Pons (tissue), 1 donor: ENCODE measurements around the gene DZIP3.

Experiments used
- DNase-seq: peaks from one replicate; pipeline ENCODE4 v3.0.0-alpha.2; 2016; ENCODE audit warnings: low spot score

DZIP3 gene, protein sequence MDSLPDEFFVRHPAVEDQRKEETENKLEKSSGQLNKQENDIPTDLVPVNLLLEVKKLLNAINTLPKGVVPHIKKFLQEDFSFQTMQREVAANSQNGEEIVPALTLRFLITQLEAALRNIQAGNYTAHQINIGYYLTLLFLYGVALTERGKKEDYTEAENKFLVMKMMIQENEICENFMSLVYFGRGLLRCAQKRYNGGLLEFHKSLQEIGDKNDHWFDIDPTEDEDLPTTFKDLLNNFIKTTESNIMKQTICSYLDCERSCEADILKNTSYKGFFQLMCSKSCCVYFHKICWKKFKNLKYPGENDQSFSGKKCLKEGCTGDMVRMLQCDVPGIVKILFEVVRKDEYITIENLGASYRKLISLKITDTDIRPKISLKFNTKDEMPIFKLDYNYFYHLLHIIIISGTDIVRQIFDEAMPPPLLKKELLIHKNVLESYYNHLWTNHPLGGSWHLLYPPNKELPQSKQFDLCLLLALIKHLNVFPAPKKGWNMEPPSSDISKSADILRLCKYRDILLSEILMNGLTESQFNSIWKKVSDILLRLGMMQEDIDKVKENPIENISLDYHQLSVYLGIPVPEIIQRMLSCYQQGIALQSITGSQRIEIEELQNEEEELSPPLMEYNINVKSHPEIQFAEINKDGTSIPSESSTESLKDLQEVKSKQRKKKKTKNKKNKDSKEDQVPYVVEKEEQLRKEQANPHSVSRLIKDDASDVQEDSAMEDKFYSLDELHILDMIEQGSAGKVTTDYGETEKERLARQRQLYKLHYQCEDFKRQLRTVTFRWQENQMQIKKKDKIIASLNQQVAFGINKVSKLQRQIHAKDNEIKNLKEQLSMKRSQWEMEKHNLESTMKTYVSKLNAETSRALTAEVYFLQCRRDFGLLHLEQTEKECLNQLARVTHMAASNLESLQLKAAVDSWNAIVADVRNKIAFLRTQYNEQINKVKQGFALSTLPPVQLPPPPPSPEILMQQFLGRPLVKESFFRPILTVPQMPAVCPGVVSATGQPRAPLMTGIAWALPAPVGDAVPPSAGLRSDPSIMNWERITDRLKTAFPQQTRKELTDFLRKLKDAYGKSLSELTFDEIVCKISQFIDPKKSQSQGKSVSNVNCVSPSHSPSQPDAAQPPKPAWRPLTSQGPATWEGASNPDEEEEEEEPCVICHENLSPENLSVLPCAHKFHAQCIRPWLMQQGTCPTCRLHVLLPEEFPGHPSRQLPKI

DNA sequence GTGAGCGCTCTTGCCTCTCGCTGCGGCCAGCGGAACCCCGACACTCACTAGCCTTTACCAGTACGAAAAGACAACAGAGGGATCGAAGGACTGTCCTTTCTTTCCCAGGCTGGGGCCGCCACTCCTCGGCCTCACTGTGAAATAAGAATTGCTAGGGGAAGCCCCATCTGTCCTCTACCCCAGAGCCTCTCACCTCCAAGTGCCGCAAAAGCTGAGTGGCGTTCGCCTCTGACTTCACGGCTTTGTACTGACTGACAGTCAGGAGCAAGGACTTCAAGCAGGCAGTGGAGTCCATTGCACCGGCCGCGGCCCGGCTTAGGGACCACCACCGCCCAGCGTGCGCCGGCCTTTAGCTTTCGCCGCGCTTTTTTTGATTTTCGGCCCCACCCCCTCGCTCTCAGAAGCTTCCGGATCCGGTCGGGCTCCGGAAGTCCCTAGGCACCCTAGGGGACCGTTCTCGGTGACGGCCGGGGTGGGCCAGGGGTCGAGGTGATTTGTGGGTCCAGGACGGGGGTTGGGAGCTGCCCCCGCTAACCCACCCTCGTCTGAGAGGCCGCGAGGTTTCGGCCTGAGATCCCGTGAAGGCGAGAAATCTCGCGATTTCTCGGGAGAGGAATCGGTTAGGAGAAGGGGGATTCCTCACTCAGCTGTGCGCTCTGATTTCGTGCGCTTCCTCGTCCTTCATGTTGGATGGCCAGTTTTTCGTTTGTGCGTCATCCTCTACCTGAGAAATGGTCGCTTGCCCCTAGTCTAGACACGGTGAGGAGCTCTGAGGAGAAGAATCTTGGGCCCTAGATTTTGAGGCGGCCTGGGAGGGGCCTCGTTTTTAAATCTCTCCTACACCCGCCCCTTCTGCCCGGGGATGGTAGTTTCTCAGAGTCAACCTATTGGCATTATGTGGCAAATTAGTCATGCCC, at the start of gene DZIP3, which contains the start of gene CIP2A:
DZIP3 (plus strand) TSS at position 642 of the 917 bp plus-strand sequence. CDS start 15,685 bp downstream, outside the sequence.
CIP2A (minus strand) TSS at position 358 of the 917 bp plus-strand sequence; CDS start at position 295, 63 bp downstream.
- peak; percentile 76 for DNase-seq

DNA sequence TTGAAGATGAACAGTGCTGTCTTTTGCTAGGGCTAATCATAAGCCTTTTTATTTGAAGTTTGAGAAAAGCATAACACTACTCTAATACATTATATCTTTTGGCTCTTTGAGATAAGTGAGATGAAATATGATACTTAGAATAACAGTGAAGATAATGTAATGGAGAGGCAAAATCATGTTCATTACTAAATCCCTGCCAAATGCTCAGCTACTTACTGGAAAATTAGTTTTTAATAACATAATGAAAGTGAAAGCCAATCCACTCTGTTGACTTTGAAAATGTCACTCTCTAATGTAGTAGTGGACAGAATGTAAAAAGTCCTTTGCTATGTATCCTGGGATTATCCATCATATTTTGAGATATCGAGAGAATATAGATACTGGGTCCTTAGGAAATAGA, 43.3 kb upstream of the DZIP3 start:
- no peak for DNase-seq

DNA sequence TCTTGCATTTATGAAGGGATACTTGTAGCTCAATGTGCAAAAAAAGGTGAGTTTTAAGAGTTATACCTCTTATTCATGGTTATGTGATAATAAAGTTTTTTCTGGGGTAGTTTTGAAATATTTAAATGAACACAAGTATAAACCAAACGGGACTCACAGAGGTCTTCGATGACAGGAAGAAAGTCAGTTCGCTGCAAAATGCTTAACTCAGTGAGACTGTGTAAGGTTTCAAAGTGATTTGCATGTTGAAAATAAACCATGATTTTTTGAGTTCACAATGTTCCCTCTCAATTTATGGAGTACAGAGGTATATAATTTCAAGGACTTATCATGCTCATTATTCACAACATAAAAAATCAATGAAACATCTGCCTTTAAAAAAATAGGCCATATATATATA, 42.8 kb upstream of the DZIP3 start:
- DNase-seq = no peak

DNA sequence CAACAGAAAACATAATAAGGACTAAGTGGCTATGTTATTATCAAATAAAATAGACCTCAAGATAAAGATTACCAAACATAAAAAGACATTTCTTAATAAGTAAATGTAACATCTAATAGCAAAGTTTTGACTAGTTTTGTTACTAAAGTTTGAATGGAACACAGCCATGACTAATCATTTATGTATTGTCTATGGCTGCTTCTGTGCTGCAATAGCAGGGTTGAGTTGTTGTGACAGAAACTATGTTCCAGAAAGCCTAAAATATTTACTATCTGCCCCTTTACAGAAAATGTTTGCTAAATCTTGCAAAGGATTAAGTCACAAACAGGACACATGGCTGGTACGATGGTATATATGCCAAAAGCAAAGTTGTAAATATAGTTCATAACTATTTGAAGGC, 41.2 kb upstream of the DZIP3 start:
- no peak for DNase-seq

DNA sequence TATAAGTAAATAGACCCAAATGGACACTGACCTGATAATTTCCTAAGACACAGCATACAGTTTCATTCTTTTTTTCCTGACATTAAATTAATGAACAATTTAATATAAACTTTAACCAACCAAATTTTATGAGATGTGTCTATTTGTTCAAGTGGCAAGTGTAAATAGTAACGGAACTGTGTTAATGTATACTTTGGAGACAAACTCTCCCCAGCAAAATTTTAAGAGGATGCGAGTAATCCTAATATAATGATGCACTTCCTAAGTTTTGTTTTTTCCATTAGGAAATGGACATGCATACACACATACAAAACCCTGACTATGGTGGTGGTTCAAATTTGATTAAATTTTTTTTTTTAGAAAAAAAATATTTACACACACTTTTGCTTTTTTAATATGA, 40.6 kb upstream of the DZIP3 start:
- DNase-seq = no peak

DNA sequence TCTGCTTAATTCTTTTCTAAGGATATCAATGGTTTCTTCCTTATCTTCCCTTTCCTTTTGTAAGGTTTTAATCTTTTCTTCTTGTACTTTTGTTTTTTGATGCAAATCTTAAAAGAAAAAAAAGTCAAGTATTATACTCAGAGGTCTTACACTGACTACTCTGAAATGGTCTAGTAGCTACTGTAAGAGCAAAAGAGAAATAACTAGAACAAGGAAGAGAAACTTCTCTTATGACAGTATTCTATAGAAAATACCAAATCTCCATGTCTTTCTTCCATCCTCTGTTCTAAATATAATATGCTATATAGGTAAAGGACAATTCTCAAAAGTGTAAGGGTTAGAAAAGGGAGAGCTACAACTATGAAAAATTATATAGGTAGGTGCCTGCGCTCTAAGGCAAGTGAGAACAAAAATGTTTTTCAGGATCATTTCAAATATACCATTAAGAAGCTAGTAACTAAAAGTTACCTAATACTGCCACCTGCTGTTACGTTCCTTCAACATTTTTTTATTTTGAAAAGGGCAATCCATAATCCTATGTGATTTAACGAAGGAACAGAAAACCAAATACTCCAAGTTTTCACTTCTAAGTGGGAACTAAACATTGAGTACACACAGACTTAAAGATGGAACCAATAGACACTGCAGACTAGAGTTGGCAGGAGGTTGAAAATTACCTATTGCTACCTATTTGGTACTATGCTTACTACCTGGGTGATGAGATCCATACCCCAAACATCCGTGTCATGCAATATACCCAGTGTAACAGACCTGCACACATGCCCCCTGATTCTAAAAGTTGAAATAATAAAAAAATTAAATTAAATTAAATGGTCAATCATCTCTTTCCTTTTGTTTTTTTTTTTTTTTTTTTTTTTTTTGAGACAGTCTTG, 37.0 kb upstream of the DZIP3 start:
- DNase-seq = peak; percentile 76

DNA sequence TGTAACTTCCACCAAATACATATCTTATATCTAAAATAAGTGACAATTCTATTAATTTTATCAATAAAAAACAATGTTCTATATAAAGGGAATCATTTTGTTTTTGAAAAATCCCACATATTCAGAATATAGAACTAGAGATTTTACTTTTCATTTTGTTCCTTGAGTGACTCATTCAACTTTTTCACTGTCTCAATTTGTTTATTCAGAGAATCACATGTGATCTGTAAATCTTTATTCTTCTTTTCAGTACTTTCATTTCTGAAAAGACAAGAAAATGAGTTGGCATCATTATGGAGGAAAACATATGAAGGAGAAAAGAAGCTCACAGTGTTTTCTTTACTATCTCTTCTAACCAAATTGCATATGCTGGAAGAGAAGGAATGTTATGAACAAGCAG, 35.3 kb upstream of the DZIP3 start:
- DNase-seq = no peak

DNA sequence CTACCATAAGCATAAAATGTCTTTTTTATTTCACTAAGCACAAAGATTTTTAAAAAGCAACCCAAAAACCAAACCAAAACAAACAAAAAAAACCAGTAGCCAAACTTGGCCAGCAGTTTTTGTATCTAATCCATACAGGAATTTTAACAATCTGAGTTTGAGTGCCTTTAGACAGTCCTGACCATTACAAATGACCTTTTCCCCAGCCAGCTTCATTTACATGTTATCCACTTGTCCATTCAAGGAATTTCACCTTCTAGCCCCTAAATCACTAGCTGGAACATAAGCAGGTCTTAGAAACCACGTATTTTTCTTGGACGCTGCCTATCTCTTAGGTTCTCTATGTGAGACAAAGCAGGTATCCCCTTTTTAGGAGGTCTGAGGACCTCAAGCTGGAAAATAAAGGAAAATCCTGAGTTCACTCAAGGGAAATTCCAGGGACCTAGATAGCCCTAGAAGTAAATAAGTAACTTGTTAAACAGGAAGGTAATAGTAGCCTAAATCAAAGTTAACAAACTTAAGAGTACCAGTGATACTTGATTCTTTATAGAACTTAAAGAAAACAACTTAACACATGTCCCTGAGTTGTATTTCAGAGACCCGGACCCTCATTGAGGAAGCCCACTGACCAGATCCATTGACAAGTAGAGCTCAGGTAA, 34.5 kb upstream of the DZIP3 start:
- no peak for DNase-seq

DNA sequence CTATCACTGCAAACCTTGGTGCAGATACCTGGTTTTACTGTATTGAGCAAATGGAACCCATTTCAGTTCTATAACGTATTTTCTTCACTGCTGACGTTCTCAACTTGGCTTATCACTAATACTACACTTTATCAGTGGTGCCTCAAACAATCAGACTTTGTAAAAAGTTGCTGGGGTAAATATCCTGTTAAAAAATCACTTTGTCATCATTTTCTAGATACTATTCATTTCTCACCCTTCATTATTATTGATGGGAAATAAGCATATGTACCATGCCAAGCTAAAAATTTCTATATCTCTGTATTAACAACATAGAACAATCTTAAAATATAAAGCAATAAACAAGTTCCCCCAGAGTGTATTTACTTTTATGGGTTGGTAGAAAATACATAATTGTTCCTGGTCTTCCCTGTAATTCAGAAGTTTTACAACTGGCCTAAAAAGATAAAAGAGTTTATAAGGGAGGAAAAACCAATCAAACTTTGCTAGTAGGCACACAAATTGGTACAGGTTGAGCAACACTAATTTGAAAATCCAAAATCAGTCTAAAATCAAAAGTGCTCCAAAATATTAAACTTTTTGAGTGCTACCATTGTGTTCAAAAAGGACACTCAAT, 33.4 kb upstream of the DZIP3 start:
- no peak for DNase-seq

DNA sequence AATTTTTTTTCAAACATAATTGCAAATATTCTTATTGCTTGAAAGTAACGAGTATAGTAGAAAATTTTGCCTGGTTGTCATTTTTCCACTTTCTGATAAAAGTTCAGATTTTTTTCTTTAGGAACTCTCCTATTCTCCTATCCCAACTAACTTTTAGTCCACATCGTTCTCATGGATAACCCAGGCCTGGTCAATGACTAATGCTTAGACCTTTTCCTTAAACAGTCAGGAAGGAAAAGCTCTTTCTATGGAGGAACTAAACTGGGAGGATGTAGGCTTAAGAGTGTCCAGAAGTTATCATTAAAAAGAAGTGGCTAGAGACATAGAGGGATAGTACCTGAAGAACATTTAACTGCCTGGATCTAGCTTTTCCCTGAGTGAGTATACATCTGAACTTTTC, 27.0 kb upstream of the DZIP3 start:
- no peak for DNase-seq

DNA sequence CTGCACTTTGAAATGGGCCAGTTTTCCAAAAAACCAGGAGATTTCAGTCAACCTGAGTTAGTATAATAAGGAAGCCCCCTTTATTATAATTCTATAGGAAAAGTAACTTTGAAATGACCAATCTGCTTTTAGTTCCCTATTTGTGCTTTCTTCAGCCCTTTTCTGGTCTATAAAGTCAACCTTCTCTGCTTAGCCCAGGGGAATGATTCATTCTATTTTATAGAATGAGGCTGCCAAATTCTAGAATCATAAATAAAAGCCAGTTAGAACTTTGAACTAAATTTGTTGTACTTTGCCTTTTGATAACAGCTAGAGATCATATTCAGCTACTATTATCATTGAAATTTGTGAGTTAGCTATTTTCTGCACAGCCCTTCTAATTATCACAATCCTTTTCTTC, 25.0 kb upstream of the DZIP3 start:
- no peak for DNase-seq

DNA sequence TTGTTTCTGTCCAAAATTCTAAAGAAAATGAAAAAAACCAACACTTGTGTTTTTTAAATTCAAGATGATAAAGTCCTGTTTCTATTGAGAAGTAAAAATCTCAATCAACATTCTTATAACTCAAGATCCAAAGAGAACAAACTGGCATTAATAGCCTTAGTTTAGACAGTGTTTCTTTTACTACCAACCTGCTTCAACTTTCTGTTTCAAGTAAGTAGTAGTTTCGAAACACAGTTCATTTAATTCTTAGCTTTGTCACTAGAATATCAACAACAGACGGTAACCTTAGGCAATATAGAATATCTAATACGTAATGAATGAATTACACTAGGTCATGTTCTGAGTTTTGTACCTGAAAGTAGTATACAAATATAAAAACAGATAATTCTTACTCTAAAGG, 24.0 kb upstream of the DZIP3 start:
- DNase-seq = no peak

DNA sequence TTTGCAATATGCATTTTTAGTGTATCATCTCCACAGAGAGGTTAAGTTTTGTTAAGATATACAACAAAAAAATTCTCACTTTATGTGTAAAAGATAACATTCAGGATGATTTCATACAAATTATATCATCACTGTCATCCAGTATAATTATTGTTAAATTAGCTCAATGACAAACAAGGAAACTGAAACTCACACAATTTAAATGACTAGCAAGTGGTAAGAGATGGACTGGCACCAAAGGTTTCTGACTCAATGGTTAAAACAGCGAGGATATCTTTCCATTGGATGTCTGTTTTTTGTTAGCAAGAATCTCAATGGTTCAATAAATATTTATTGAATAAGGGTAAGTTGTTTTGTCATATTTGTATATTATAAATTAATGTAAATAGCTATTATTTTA, 22.9 kb upstream of the DZIP3 start:
- DNase-seq = no peak

DNA sequence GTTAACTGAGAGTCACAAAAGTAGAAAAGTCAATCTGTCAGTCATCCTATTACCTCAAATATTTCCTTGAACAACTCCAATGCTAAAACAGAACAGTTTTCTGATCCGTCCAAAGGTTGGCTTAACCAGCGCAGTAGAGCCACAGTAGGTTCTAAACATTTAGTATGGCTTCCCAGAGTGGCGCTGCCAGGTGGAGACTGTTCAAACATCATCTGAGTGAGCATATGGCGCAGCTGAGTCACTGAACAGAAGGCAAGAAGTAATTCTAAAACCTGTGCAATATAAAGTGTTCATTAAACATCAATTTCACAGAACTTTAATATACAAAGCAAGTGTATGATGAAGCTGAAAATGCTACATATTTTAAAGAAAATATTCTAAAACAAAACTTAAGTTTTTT, 20.2 kb upstream of the DZIP3 start:
- DNase-seq = peak; percentile 7

DNA sequence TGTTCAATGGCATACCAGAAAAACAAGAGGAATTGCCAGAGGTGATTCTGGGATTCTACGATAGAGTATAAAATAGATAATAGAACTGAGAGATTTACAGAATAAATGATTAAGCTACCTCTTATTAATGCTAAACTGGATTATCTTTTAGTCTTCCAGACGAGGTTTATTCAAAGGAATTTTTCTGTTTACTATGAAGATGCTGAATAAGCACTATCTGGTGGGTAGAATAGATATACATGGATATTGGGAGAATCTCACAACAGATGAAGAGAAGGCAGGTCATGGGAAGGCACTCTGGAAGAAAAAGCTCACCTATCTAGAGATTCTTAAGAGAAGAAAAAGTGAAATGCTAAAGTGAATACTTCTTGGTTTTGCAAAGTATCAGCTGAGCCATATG, 11.5 kb upstream of the DZIP3 start:
- no peak for DNase-seq

DNA sequence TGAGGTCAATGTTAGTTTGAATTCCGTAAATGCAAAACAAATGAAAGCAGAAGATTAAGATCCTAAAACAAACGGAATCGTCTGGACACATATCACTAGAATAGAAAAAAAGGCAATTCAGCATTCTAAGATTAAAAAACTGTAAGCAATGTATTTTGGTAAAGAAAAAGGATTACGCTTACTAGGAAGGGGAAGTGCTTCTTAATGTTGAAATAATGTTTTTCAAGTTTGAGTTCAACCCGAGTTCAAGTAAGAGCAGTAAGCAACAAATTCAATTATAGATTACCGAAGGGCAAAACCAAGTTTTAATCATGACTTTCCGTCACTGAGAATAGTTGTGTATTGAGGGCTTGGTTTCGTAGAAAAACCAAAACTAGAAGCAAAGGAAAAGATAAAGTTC, 921 bp upstream of the DZIP3 start:
- DNase-seq = no peak

DNA sequence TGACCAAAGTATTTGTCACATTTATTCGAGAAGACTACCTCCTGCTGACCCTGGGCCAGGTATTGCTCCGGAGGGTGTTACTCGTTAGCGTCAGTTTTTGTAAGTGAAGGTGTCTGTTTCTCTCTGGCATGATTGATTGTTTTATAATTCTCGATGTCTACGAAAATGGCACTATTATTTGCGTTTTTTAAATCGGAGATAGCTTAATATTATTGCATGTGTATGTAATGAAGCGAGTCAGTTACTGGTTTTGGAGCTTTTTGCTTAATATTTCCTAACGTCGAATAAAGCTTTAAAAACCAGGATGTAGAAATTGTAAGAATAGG, 439 bp downstream of the DZIP3 start:
- DNase-seq = no peak

DNA sequence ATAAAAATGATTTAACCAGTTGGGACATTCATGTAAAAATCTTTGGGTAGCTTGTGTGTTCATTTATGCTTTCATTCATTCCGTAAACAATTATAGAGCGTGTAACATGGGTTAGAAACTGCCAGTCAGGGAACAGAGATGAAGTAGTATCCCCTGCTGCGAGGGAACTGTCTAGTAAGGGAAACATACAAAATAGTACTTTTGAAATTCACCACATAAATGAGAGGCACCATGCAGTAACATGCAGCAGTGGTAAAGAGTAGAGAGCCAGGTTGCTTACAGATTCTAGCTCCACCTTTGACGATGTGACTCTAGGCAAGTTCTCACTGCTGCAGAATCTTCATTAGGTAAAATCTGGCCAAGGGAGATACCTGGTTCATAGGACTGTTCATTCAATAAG, 938 bp downstream of the DZIP3 start:
- DNase-seq = no peak

DNA sequence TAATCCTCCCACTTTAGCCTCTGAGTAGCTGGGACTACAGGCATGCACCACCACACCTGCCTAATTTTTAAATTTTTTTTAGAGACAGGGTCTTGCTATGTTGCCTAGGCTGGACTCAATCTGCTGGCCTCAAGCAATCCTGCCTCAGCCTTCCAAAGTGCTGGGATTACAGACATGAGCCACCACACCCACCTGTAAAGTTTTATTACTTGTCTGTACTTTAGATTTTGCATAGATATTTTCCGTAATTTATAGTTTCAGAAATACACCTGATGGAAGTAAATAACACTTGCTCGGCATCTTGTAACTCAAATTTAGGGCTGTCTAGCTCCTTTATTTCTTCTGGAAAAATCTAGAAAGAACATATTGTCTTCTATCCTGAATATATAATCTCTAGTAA, 5.8 kb downstream of the DZIP3 start:
- no peak for DNase-seq
